Hepatocyte (in vitro differentiated cells): ENCODE measurements around the gene SLC6A1.

Experiments
- CTCF ChIP-seq: fragments of 200-600 bp; sonication (generic); IDR thresholded peaks from 2 replicates; pipeline ENCODE4 v1.5.1; 2016; ENCODE audit warnings: antibody characterized with exemption, mild to moderate bottlenecking; ENCODE audit not compliant: poor library complexity
- EZH2phosphoT487 ChIP-seq: fragments of 200-600 bp; sonication (generic); IDR thresholded peaks from one replicate; pipeline ENCODE4 v1.6.1; 2018; ENCODE audit warnings: antibody characterized with exemption, mild to moderate bottlenecking, low read depth, moderate library complexity; ENCODE audit not compliant: unreplicated experiment, severe bottlenecking

DNA sequence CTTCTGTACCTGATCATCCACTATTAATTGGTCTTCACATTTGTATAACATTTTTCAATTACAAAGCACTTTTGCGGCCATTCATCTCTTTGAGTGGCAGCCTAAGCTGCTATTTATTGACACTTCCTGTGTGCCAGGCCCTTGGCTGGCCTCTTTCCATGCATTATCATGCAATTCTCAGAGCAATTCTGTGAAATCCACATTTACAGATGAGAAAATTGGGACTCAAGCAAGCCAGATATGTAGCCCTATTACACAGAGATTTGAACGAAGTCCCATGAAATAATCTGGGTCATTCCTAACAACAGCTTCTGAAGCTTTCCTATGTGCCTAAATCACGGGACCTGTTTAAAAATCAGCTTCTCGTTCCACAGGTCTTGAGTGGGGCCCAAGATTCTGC lies 17.4 kb downstream of the SLC6A1 start:
- TF ChIP-seq EZH2phosphoT487 (no peak), CTCF (no peak)
